Trophoblast cell (in vitro differentiated cells and primary cell): ENCODE measurements around the gene KISS1.

Experiments used
- DNase-seq, 2 donors: peaks; one replicate each; pipeline ENCODE4 v3.0.0-alpha.2; 2016
- H2AFZ ChIP-seq: 2 replicates; pipeline ENCODE4 v1.6.1; 2013; ENCODE audit warnings: low read length, moderate library complexity, mild to moderate bottlenecking; ENCODE audit not compliant: insufficient read depth, poor library complexity
- H2AK5ac ChIP-seq: 2 replicates; pipeline ENCODE4 v1.6.1; 2013; ENCODE audit warnings: mild to moderate bottlenecking, low read length
- H2BK120ac ChIP-seq: 2 replicates; pipeline ENCODE4 v1.6.1; 2013; ENCODE audit warnings: low read length, mild to moderate bottlenecking, moderate library complexity; ENCODE audit not compliant: insufficient read depth, poor library complexity
- H2BK12ac ChIP-seq: 2 replicates; pipeline ENCODE4 v1.6.1; 2013; ENCODE audit warnings: mild to moderate bottlenecking, low read length, moderate library complexity
- H2BK5ac ChIP-seq: 2 replicates; pipeline ENCODE4 v1.6.1; 2013; ENCODE audit warnings: low read length, low read depth, moderate library complexity, mild to moderate bottlenecking; ENCODE audit not compliant: poor library complexity
- H3K14ac ChIP-seq: 2 replicates; pipeline ENCODE4 v1.6.1; 2013; ENCODE audit warnings: mild to moderate bottlenecking, low read length
- H3K18ac ChIP-seq: 2 replicates; pipeline ENCODE4 v1.6.1; 2013; ENCODE audit warnings: mild to moderate bottlenecking, low read length
- H3K23ac ChIP-seq: 2 replicates; pipeline ENCODE4 v1.6.1; 2013; ENCODE audit warnings: low read length
- H3K27ac ChIP-seq: 2 replicates; pipeline ENCODE4 v1.5.1; 2013; ENCODE audit warnings: low read depth, mild to moderate bottlenecking, inconsistent platforms, low read length, moderate library complexity
- H3K27me3 ChIP-seq: 2 replicates; pipeline ENCODE4 v1.6.1; 2013; ENCODE audit warnings: inconsistent platforms, mild to moderate bottlenecking, low read length, moderate library complexity; ENCODE audit not compliant: insufficient read depth
- H3K36me3 ChIP-seq, 2 experiments: 1 replicate in 1 of 2; 2 replicates in 1 of 2; pipeline ENCODE4 v1.6.1; 2013; ENCODE audit warnings: low read length in 2 of 2, mild to moderate bottlenecking in 2 of 2, moderate library complexity in 1 of 2; ENCODE audit not compliant: insufficient read depth in 2 of 2, control insufficient read depth in 1 of 2
- H3K4ac ChIP-seq: 2 replicates; pipeline ENCODE4 v1.6.1; 2013; ENCODE audit warnings: low read depth, mild to moderate bottlenecking, low read length, moderate library complexity
- H3K4me1 ChIP-seq, 2 experiments: 1 replicate in 1 of 2; 2 replicates in 1 of 2; pipeline ENCODE4 v1.6.1; 2013; ENCODE audit warnings: low read length in 2 of 2, mild to moderate bottlenecking in 2 of 2, moderate library complexity in 1 of 2; ENCODE audit not compliant: insufficient read depth in 2 of 2, control insufficient read depth in 1 of 2
- H3K4me2 ChIP-seq: 2 replicates; pipeline ENCODE4 v1.6.1; 2013; ENCODE audit warnings: inconsistent platforms, mild to moderate bottlenecking, low read length, moderate library complexity
- H3K4me3 ChIP-seq: 2 replicates; pipeline ENCODE4 v1.5.1; 2013; ENCODE audit warnings: mild to moderate bottlenecking, low read depth, low read length, inconsistent platforms
- H3K79me1 ChIP-seq: one replicate; pipeline ENCODE4 v1.6.1; 2013; ENCODE audit warnings: low read length
- H3K79me2 ChIP-seq: 2 replicates; pipeline ENCODE4 v1.6.1; 2013; ENCODE audit warnings: low read length, mild to moderate bottlenecking; ENCODE audit not compliant: control insufficient read depth, insufficient read depth, poor library complexity
- H3K9ac ChIP-seq: 2 replicates; pipeline ENCODE4 v1.6.1; 2013; ENCODE audit warnings: mild to moderate bottlenecking, low read length
- H3K9me3 ChIP-seq: 2 replicates; pipeline ENCODE4 v1.6.1; 2013; ENCODE audit warnings: low read depth, mild to moderate bottlenecking, control low read depth, inconsistent platforms, low read length; ENCODE audit not compliant: insufficient read depth
- H4K12ac ChIP-seq: 2 replicates; pipeline ENCODE4 v1.6.1; 2013; ENCODE audit warnings: low read depth, mild to moderate bottlenecking, low read length, moderate library complexity
- H4K8ac ChIP-seq: 2 replicates; pipeline ENCODE4 v1.6.1; 2013; ENCODE audit warnings: low read depth, mild to moderate bottlenecking, low read length, moderate library complexity
- H4K91ac ChIP-seq: one replicate; pipeline ENCODE4 v1.6.1; 2013; ENCODE audit warnings: low read depth, mild to moderate bottlenecking, low read length, moderate library complexity
- WGBS: extraction: QIAGEN DNeasy Blood & Tissue Kit; methylation state at CpG from one replicate; pipeline ENCODE4 v1.1.7; 2013; ENCODE audit warnings: missing lambda C conversion rate; ENCODE audit not compliant: insufficient read length, insufficient coverage; ENCODE audit errors: extremely low coverage; 5-methylcytosine and 5-hydroxymethylcytosine counted together

KISS1 gene

GRCh38 chr1:204206121-204206520, 9.8 kb upstream of the KISS1 start:
- no peak overlapping the region for H3K9ac ChIP-seq
- no peaks in the 10 kb centered on the region for H3K36me3 ChIP-seq
- H3K14ac ChIP-seq, result no peak overlapping the region
- H2BK5ac ChIP-seq, result no peak overlapping the region
- peaks cover 0 to 3% of the 10 kb centered on the region in 2 experiments for H3K4me1 ChIP-seq
- H3K4me2 ChIP-seq, result no peak overlapping the region
- no peaks in the 10 kb centered on the region for H3K79me1 ChIP-seq
- H4K91ac ChIP-seq, result no peak overlapping the region
- no peak overlapping the region for H3K23ac ChIP-seq
- no peaks in the 10 kb centered on the region for H3K9me3 ChIP-seq
- no peak overlapping the region for H3K18ac ChIP-seq
- H3K27ac ChIP-seq, result no peak overlapping the region
- no peak overlapping the region for H4K8ac ChIP-seq
- no peak overlapping the region for H4K12ac ChIP-seq
- no peak overlapping the region for H3K4ac ChIP-seq
- H2AFZ ChIP-seq, result no peak overlapping the region
- no peak overlapping the region for H2AK5ac ChIP-seq
- no peaks in the 10 kb centered on the region for H3K27me3 ChIP-seq
- peaks cover under 1% of the 10 kb centered on the region for H3K79me2 ChIP-seq
- no peak overlapping the region for H2BK12ac ChIP-seq
- DNase-seq, result peak in 1 of 2 donors; percentile 11
- WGBS, result no CpG with 5 or more reads among the region's 2 CpGs
- H3K4me3 ChIP-seq, result no peak overlapping the region
- H2BK120ac ChIP-seq, result no peak overlapping the region

GRCh38 chr1:204205486-204205885, 9.2 kb upstream of the KISS1 start:
- Histone ChIP-seq H3K9me3 (no peaks in the 10 kb centered on the region), H3K4me3 (no peak overlapping the region), H3K27me3 (no peaks in the 10 kb centered on the region), H2AK5ac (no peak overlapping the region), H3K79me1 (no peaks in the 10 kb centered on the region), H3K36me3 (no peaks in the 10 kb centered on the region), H3K27ac (no peak overlapping the region), H3K4me1 (peaks cover 0 to 3% of the 10 kb centered on the region in 2 experiments), H4K12ac (no peak overlapping the region), H3K9ac (no peak overlapping the region), H3K14ac (no peak overlapping the region), H2AFZ (no peak overlapping the region), H3K18ac (no peak overlapping the region), H4K91ac (no peak overlapping the region), H3K23ac (no peak overlapping the region), H2BK5ac (no peak overlapping the region), H2BK12ac (no peak overlapping the region), H3K4me2 (no peak overlapping the region), H3K79me2 (no peaks in the 10 kb centered on the region), H3K4ac (no peak overlapping the region), H4K8ac (no peak overlapping the region), H2BK120ac (no peak overlapping the region)
- DNase-seq, result no peak

GRCh38 chr1:204204944-204205343, 8.7 kb upstream of the KISS1 start:
- Histone ChIP-seq H3K27me3 (no peaks in the 10 kb centered on the region), H3K4me3 (no peak overlapping the region), H3K79me1 (no peaks in the 10 kb centered on the region), H2BK12ac (no peak overlapping the region), H2AFZ (no peak overlapping the region), H4K91ac (no peak overlapping the region), H4K12ac (no peak overlapping the region), H3K27ac (no peak overlapping the region), H3K9me3 (no peaks in the 10 kb centered on the region), H4K8ac (no peak overlapping the region), H3K18ac (no peak overlapping the region), H3K4me2 (no peak overlapping the region), H3K14ac (no peak overlapping the region), H2BK120ac (no peak overlapping the region), H3K23ac (no peak overlapping the region), H3K36me3 (no peaks in the 10 kb centered on the region), H3K9ac (no peak overlapping the region), H2BK5ac (no peak overlapping the region), H3K79me2 (no peaks in the 10 kb centered on the region), H3K4ac (no peak overlapping the region), H3K4me1 (peaks cover 0 to 3% of the 10 kb centered on the region in 2 experiments), H2AK5ac (no peak overlapping the region)
- no CpG with 5 or more reads among the region's 2 CpGs for WGBS
- DNase-seq, result no peak

GRCh38 chr1:204203206-204203767, 7.0 kb upstream of the KISS1 start:
- Histone ChIP-seq H3K27me3 (no peaks in the 10 kb centered on the region), H3K36me3 (no peaks in the 10 kb centered on the region), H3K23ac (no peak overlapping the region), H2BK120ac (no peak overlapping the region), H3K14ac (no peak overlapping the region), H3K4ac (no peak overlapping the region), H4K8ac (no peak overlapping the region), H2AFZ (no peak overlapping the region), H3K4me1 (peaks cover 14 to 15% of the 10 kb centered on the region in 2 experiments), H3K18ac (no peak overlapping the region), H3K4me3 (no peak overlapping the region), H2BK12ac (no peak overlapping the region), H3K9ac (no peak overlapping the region), H3K79me2 (peaks cover 2% of the 10 kb centered on the region), H3K79me1 (peaks cover 10% of the 10 kb centered on the region), H3K9me3 (no peaks in the 10 kb centered on the region), H3K27ac (no peak overlapping the region), H3K4me2 (no peak overlapping the region), H4K91ac (no peak overlapping the region), H4K12ac (no peak overlapping the region), H2BK5ac (no peak overlapping the region), H2AK5ac (peak overlapping the region; percentile 11)
- no CpG with 5 or more reads among the region's 5 CpGs for WGBS
- DNase-seq, result peak; percentile 44 to 78
